ENCODE results near the gene PON2.

GRCh38 chr7:95446618-95447017 lies 11.8 kb upstream of the PON2 start:
- TF ChIP-seq EP300 (IDR thresholded peaks at IDR 0.05), result no peak
- TF ChIP-seq POLR2AphosphoS5 (IDR thresholded peaks at IDR 0.05), result no peak
